Activated naive CD8-positive, alpha-beta T cell (primary cell): ENCODE results near the gene PAMR1.

Source experiments
- H3K27ac Mint-ChIP-seq: one replicate; pipeline ENCODE4 v1.8.0; 2021; ENCODE audit warnings: mixed read lengths
- H3K27me3 Mint-ChIP-seq: one replicate; pipeline ENCODE4 v1.8.0; 2021; ENCODE audit warnings: mixed read lengths
- H3K36me3 Mint-ChIP-seq: one replicate; pipeline ENCODE4 v1.8.0; 2021; ENCODE audit warnings: mixed read lengths
- H3K4me1 Mint-ChIP-seq: one replicate; pipeline ENCODE4 v1.8.0; 2021; ENCODE audit warnings: low read depth, mixed read lengths
- H3K4me3 Mint-ChIP-seq: one replicate; pipeline ENCODE4 v1.8.0; 2021; ENCODE audit warnings: mild to moderate bottlenecking, mixed read lengths
- H3K9me3 Mint-ChIP-seq: one replicate; pipeline ENCODE4 v1.8.0; 2021; ENCODE audit warnings: low read depth, mixed read lengths

Gene PAMR1

DNA sequence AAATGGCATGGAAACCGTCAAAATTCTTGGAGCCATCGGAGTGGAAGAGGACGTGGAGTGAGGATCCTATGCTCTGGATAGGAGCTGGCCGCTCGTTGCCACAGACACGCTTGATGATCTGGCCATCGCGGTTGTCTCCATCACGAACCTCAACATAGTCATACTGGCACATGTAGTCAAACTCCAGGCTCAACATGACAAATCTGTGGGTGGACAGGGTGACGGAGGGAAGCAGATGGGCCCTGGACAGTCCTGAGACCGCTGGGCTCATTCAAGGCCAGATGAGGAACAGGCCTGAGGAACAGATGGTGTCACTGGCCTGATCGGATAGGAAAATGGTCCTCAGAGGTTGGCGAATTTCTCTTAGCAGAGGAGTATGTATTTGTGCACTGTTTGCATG is 54.8 kb downstream of the PAMR1 start:
- no peaks in the 10 kb centered on the region for H3K9me3 Mint-ChIP-seq
- H3K36me3 Mint-ChIP-seq: no peaks in the 10 kb centered on the region
- H3K4me1 Mint-ChIP-seq: no peaks in the 10 kb centered on the region
- peaks cover 7% of the 10 kb centered on the region for H3K27me3 Mint-ChIP-seq
- no peak overlapping the region for H3K4me3 Mint-ChIP-seq
- H3K27ac Mint-ChIP-seq: no peak overlapping the region

DNA sequence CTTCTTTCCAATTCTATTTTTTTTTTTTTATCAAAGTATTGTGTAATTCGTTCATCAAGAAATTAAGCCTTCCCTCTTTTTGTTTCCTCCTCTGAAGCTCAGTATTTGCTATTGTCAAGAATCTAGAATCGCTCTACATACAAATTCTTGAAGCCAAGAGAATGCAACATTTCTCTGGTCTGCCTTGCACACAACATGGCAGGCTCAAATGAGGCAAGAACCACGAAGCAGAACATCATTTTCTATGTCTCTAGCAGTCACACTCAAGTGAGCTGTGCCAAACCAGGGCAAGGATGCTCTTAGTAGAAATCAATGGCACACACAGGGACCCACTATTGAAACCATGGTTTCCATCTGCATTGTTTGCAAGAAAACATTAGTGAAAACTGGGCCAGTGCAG is 59.4 kb downstream of the PAMR1 start:
- Mint-ChIP-seq H3K9me3 (no peaks in the 10 kb centered on the region), H3K27ac (no peak overlapping the region), H3K4me3 (no peak overlapping the region), H3K36me3 (no peaks in the 10 kb centered on the region), H3K4me1 (no peaks in the 10 kb centered on the region), H3K27me3 (peaks cover 15% of the 10 kb centered on the region)

DNA sequence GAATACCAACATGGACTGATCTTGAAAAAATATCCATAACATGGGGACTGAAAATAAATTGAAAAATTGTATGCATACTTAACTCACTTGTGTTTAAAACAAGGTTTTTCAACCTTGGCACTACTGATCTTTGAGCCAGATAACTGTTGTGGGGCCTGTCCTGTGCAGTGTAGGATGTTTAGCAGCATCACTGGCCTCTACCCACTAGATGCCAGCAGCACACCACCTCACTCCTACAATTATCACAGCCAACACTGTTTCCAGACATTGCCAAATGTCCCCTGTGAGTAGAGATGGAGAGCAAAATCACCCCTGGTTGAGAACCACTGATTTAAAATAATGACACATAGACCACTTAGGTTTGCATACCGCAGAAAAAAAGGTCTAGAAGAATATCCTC is 61.1 kb downstream of the PAMR1 start:
- Mint-ChIP-seq H3K27me3 (peaks cover 13% of the 10 kb centered on the region), H3K4me1 (no peaks in the 10 kb centered on the region), H3K27ac (no peak overlapping the region), H3K4me3 (no peak overlapping the region), H3K9me3 (no peaks in the 10 kb centered on the region), H3K36me3 (no peaks in the 10 kb centered on the region)

DNA sequence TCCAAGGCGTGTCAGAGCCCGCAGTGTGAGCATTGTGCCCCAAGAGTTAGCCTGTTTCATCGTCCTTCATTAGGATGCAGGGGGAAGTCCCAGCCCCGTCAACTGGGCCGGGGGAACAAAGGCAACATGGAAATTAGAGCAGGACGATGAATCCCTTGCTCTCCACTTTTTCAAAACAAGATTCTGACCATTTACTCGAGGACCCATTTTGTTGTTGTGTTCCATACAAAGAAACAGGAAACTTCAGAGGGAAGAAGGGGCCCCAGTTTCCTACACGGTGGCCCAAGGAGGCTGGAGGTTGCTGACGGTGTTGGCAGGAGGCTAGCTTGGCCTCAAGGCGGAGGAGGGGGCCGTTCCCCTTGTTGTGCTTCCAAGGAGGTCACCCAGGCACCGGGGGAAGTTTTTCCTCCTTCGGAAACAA is 62.1 kb downstream of the PAMR1 start:
- Mint-ChIP-seq H3K27ac (no peak overlapping the region), H3K36me3 (no peaks in the 10 kb centered on the region), H3K9me3 (no peaks in the 10 kb centered on the region), H3K27me3 (peaks cover 13% of the 10 kb centered on the region), H3K4me1 (no peaks in the 10 kb centered on the region), H3K4me3 (no peak overlapping the region)

DNA sequence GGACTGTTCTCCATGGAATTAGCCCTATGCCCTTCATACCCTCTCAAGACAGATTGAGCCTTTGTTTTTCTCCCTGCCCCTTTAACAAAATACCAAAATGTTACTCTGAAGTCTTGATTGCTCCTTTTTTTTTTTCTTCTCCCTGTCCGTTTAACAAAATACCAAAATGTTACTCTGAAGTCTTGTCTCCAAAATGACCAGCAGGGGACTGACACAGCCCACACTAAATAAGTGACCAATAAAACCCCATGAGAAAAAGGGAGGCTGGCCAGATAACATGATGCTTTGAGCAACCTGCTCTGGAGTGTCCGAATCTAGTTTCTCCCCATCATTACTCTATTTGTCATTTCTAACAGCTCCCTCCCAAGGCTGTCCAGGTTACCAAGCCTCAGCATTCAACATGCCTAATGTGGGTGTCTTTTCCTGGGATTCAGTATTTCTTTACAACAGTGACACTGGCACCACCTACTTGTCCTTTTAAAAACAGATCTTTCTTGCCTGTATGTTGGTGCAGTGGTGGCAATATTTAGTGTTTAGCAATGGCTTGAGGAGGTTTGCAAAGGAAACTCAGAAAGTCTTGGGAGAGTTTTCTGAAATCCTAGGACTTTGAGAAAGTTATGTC is 63.4 kb downstream of the PAMR1 start:
- Mint-ChIP-seq H3K36me3 (no peaks in the 10 kb centered on the region), H3K9me3 (no peaks in the 10 kb centered on the region), H3K27me3 (peaks cover 11% of the 10 kb centered on the region), H3K4me1 (no peaks in the 10 kb centered on the region), H3K4me3 (no peak overlapping the region), H3K27ac (no peak overlapping the region)

DNA sequence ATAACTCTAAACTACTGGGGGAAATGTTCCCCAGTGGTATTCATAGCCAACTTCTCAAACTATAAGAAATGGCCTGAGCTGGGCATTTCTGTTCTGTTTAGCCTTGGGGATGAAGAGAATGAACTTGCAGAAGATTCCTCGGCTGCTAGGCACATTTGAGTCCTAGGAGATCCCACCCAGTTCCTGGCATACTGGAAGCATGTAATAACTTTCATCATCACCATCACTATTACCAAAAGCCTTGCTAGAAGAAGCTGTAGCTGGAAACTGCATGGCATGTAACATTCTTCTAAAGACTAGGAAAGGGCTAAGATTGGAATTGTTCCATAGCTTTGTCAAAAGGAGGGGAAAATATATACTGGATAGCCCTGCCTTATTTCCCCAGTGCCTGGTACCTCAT is 65.9 kb downstream of the PAMR1 start:
- Mint-ChIP-seq H3K9me3 (no peaks in the 10 kb centered on the region), H3K36me3 (no peaks in the 10 kb centered on the region), H3K4me1 (no peaks in the 10 kb centered on the region), H3K27ac (no peak overlapping the region), H3K27me3 (peaks cover 6% of the 10 kb centered on the region), H3K4me3 (no peak overlapping the region)

DNA sequence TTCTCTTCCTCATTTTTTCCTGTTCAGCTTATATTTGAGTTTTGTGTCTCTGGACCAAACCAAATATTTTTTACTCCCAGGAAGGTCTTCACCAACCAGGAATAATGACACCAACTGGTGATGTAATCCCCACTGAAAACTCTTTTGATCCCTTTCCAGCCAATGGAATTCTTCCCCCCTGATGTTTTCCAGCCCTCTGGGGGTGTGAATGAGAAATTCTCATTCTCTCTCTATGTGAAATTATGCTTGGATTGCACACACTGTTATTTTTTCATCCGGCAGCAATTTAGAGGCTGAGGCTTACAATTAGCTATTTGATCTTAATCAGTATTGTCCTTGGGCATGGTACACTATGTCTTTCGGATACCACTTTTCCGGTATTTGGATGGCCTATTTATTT is 66.6 kb downstream of the PAMR1 start:
- no peaks in the 10 kb centered on the region for H3K9me3 Mint-ChIP-seq
- no peak overlapping the region for H3K4me3 Mint-ChIP-seq
- no peak overlapping the region for H3K27ac Mint-ChIP-seq
- peaks cover 3% of the 10 kb centered on the region for H3K27me3 Mint-ChIP-seq
- H3K36me3 Mint-ChIP-seq: no peaks in the 10 kb centered on the region
- no peaks in the 10 kb centered on the region for H3K4me1 Mint-ChIP-seq

DNA sequence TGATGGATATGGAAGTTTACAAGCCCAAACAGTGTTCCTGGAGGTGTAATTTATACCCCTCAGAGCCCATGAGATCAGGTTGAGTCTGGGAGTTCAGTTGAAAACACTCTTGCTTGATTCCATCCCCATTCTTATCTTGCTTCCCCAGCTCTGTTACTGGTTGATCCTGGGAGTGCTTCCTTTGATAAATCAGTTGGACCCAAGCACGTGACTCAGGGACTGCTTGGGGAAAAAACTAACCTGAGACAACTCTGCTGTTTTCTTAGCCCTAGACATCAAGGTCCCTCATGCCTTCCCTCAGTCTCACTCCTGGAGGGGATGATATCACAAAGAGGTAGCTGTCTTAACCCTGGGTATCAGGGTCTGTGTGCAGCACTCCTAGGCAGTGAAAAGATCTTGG is 71.1 kb downstream of the PAMR1 start:
- Mint-ChIP-seq H3K36me3 (no peaks in the 10 kb centered on the region), H3K4me3 (no peak overlapping the region), H3K27me3 (peaks cover 14% of the 10 kb centered on the region), H3K4me1 (no peaks in the 10 kb centered on the region), H3K27ac (no peak overlapping the region), H3K9me3 (peaks cover 8% of the 10 kb centered on the region)

DNA sequence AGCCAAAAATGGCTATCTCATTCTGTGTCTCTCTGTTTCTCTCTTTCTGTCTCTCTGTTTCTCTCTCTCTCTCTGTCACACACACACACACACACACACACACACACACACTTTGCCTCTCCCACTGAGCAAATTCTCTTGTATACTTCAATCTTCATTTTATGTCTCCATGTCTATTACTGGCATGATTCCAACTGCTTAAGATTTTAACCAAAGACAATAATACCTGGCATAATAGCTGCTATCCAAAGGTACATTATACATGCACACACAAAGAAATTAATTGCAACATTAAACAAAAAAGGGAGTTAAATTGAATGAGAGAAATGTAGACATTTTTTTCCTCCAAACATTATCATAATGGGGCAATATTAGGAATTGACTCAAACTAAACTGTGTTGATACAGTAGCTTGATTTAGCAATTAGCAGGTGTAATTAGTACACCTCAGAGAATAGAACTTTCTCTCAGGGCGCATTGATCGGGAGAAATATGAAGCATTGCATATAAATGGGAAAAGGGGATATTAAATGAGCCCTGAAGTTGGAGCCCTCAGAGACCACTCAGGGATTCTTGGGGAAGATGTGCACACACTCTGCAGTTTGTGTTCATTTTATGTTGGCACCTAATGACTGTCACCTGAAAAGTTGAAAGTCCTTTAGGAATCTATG is 88.7 kb downstream of the PAMR1 start:
- Mint-ChIP-seq H3K27me3 (peaks cover 30% of the 10 kb centered on the region), H3K27ac (no peak overlapping the region), H3K4me1 (no peaks in the 10 kb centered on the region), H3K36me3 (no peaks in the 10 kb centered on the region), H3K4me3 (no peak overlapping the region), H3K9me3 (no peaks in the 10 kb centered on the region)

DNA sequence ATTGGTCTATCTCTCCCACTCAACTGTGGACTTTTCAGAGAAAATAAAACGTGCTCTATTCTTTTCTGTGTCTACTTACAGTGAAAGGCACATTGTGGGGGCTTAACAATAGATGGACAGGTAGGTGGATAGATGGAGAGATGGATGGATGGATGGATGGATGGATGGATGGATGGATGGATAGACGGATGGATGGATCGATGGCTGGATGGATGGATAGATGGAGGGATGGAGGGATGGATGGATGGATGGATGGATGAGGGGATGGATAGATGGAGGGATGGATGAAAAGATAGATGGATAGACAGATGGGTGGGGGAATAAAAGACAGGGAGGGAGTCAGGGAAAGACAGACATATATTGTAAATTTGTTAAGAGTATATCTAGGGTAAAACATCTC is 91.8 kb downstream of the PAMR1 start:
- H3K4me3 Mint-ChIP-seq: no peak overlapping the region
- H3K4me1 Mint-ChIP-seq: no peaks in the 10 kb centered on the region
- peaks cover 30% of the 10 kb centered on the region for H3K27me3 Mint-ChIP-seq
- no peaks in the 10 kb centered on the region for H3K9me3 Mint-ChIP-seq
- no peak overlapping the region for H3K27ac Mint-ChIP-seq
- H3K36me3 Mint-ChIP-seq: no peaks in the 10 kb centered on the region

DNA sequence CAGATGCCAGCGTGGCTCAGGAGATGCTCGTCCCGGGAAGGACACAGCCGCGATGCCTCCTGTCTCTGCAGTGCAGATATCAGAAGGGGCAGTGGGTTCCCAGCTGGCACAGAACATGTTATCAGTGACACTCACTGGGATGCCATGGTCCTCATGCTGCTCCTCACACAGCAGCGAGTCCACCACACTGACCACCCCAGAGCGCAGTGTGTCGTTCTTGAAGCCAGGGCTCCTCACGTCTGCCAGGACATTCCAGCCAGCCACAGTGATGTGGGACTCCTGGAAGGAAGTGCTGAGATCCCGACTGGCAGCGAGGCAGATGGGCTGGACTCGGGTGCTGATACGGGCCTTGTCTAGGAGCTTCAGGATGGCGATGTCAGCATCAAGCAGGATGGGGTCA is 93.0 kb downstream of the PAMR1 start:
- Mint-ChIP-seq H3K27me3 (peaks cover 27% of the 10 kb centered on the region), H3K27ac (no peak overlapping the region), H3K4me3 (no peak overlapping the region), H3K36me3 (no peaks in the 10 kb centered on the region), H3K4me1 (no peaks in the 10 kb centered on the region), H3K9me3 (no peaks in the 10 kb centered on the region)

DNA sequence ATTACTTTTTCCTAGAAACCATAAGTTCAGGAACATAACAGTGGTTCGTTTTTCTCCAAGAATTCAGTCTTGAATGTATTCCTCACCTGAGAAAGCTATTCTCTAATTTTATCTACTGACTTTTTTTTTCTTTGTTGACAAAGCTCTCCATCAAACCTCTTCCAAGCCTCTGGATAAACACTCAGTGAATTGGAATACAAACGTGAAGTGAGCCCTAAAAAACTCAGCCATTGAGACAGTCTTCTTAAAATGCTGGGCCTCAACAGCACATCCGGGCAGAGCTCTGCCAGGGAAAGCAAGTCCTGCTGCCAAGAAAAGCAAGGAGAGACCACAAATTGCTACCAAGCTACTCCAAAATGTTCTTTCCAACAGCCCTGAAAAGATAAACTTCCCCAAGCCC is 98.3 kb downstream of the PAMR1 start:
- H3K27ac Mint-ChIP-seq: no peak overlapping the region
- H3K27me3 Mint-ChIP-seq: peaks cover 35% of the 10 kb centered on the region
- H3K9me3 Mint-ChIP-seq: no peaks in the 10 kb centered on the region
- H3K4me3 Mint-ChIP-seq: no peak overlapping the region
- H3K4me1 Mint-ChIP-seq: no peaks in the 10 kb centered on the region
- H3K36me3 Mint-ChIP-seq: no peaks in the 10 kb centered on the region

DNA sequence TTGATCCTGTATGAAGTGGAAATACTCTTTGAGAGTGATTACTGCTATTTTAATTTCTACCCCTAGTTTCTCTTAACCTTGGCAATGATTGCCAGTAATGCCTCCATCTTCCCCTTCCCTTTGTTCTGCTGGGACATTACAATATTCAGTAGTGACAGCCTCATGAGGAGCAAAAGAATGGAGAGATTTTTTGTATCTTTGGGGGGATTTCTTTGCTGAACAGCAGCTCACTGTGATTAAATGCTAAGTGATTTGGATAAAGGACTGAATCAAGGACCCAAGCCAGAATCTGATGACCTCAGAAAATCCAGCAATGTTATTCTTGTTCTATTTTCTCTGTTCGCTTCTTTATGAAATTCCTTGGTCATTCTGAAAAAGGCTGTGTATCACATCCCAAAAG is 99.1 kb downstream of the PAMR1 start:
- peaks cover 35% of the 10 kb centered on the region for H3K27me3 Mint-ChIP-seq

DNA sequence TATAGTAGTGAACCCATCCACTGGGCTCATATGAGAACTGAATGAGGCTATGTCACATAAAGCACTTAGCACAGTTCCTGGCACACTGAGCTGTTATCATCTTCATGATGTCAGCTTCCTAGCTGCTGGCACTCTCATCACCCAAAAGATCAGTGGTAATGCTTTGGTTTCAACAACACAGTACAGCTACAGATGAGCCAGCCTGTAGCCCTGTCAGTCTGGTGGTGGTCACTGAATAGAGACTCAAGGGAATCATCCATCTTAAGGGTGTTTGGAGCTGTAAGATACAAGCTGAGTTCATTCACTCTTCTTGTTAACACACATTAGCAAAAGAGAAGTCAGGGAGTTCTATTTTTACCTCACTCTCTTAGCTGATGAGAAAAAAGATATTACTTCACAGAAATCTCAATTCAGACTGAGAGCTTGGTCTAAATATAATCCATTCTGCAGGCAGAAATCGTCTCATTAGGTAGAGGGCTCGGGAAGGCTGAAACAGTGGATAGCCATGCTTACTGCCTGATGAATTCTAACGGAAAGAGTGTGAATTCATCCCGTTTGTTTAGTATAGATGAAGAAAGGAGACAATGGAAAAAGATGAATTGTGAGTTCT is 99.7 kb downstream of the PAMR1 start:
- no peak overlapping the region for H3K4me3 Mint-ChIP-seq
- H3K27ac Mint-ChIP-seq: no peak overlapping the region
- peaks cover 38% of the 10 kb centered on the region for H3K27me3 Mint-ChIP-seq
- no peaks in the 10 kb centered on the region for H3K4me1 Mint-ChIP-seq
- H3K36me3 Mint-ChIP-seq: no peaks in the 10 kb centered on the region
- H3K9me3 Mint-ChIP-seq: no peaks in the 10 kb centered on the region

More for the DNA sequence above, 99.1 kb downstream of the PAMR1 start:
- Mint-ChIP-seq H3K4me3 (no peak overlapping the region), H3K36me3 (no peaks in the 10 kb centered on the region), H3K27ac (no peak overlapping the region), H3K9me3 (no peaks in the 10 kb centered on the region), H3K4me1 (no peaks in the 10 kb centered on the region)

DNA sequence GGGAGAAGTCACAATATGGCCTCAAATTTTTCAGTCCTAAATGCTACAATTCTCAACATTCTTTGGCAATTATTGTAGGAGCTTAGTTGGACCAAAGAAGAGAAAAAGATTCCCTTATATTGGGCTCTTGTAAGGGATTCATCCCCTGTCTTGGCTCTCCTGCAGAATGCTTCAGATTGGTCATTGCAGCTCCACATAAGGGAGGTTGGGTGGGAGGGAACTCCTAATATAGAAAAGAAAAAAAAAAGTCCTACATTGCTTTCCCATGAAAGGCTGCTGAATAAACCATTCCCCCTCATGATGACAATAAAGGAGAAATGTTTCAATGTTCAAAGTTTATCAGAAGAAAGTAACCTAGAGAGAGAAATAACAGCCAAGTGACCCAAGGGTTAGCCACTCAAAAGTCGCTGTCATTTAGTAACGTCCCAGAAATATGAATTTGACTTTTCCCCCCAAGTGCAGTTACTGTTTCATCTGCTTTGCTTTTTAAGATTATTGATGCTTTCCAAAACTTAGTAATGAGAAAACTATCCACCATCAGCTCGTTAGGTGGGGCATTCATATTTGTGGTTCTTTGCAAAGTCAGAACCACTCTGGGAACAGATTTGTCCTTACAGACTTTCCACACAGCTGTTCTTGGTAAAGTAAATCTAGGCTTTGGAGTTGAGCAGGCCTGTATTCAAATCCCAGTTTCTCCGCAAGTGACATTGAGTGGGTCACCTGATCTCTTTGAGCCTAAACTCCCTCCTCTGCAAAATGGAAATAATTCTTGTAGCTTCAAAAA is 101.1 kb downstream of the PAMR1 start:
- Mint-ChIP-seq H3K9me3 (no peaks in the 10 kb centered on the region), H3K27me3 (peaks cover 37% of the 10 kb centered on the region), H3K36me3 (no peaks in the 10 kb centered on the region), H3K4me1 (peaks cover 5% of the 10 kb centered on the region), H3K27ac (no peak overlapping the region), H3K4me3 (no peak overlapping the region)
